ENCODE results near the gene INHBA. TPM values are rescaled to one million over a fixed set of nuclear protein-coding genes. Genes with fewer than 3 reads are reported as not detected.

The INHBA gene
- polyA plus RNA-seq, 1 donor from 2014 or later = not detected

DNA sequence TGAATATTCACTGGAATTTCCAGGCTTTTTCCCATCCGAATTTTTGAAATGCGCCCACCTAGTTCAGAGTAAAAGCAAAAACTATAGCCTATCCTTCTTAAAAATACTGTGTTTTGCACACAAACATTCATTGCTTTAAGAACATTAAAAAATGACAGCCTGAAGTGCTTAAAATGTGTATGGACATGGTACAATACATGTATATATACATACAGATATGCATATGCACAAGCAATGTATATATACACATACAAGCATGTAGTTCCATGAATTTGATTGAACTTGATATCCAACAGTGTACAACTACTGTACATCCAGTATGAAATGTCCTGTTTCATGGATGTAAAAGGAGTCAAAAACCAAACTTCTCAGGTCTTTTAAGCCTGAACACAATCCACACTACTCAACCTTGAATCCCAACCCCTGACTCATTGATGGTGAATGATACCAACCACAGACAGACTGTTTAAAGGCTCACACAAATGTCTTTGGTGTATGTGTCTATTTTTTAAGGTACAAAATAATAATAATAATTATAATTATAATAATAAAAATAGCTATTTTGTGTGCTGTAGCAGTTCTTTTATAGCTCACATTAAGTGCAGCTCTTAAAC, 14.8 kb downstream of the INHBA start:
- H3K27ac Mint-ChIP-seq = no peak overlapping the region
- H3K4me1 Mint-ChIP-seq = peaks cover 0 to 4% (median 0%) of the 10 kb centered on the region in 3 donors
- H3K36me3 Mint-ChIP-seq = no peaks in the 10 kb centered on the region
- H3K9me3 Mint-ChIP-seq = no peaks in the 10 kb centered on the region
- no peak overlapping the region for H3K4me3 Mint-ChIP-seq
- H3K27me3 Mint-ChIP-seq = peaks cover 5% of the 10 kb centered on the region

DNA sequence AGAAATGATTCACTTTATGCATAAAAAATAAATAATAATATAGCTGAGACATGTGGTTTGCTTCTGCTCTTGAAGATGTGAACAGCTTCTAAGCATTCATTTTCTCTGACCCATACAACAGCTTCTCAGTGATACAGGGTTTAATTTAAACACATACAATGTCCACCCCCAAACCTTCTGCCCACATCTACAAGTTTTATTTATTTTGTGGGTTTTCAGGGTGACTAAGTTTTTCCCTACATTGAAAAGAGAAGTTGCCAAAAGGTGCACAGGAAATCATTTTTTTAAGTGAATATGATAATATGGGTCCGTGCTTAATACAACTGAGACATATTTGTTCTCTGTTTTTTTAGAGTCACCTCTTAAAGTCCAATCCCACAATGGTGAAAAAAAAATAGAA, 17.2 kb downstream of the INHBA start:
- H3K27ac Mint-ChIP-seq = no peak overlapping the region
- H3K4me3 Mint-ChIP-seq = no peak overlapping the region
- no peaks in the 10 kb centered on the region for H3K9me3 Mint-ChIP-seq
- peaks cover 0 to 4% (median 0%) of the 10 kb centered on the region in 3 donors for H3K4me1 Mint-ChIP-seq
- H3K36me3 Mint-ChIP-seq = no peaks in the 10 kb centered on the region
- H3K27me3 Mint-ChIP-seq = peaks cover 6% of the 10 kb centered on the region

DNA sequence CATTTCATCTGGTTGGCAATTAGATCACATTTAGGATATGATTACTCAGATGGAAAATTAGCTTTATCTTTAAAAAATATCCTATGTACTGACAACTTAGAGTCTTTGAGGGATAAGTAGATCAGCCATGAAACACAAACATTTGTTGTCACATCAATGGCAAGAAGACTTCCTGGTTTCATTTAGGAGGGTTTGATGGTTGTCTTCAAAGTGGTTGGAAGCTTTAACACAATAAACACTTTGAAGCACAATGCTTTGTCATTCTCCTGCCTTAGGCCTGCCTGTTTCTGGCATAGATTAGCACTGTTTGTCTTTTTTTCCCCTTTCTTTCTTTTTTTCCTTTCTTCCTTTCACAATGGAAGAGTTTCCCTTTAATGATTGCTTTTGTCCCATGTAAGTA, 20.5 kb downstream of the INHBA start:
- Mint-ChIP-seq H3K4me3 (no peak overlapping the region), H3K9me3 (no peaks in the 10 kb centered on the region), H3K27ac (no peak overlapping the region), H3K27me3 (peaks cover 4% of the 10 kb centered on the region), H3K36me3 (no peaks in the 10 kb centered on the region), H3K4me1 (peaks cover 0 to 3% (median 0%) of the 10 kb centered on the region in 3 donors)

DNA sequence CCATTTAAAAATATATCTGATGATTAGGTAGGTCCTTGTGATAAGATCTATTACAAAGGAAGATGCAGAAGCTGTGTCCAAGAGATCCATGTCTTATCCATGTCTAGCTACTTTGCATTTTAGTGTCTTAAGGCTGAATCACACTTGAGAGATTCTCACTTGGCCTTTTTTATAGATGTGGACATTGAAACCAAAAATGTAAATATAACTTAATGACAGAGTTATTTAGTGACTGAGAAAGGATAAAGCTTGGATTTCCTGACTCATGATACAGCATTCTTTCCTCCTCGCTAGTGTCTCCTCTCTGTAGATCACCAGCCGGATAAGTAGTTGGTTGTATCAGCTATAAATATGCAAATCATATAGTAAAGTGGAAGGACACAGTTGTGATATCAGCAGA, 23.3 kb downstream of the INHBA start:
- Mint-ChIP-seq H3K4me1 (no peaks in the 10 kb centered on the region), H3K27me3 (peaks cover 3% of the 10 kb centered on the region), H3K27ac (no peak overlapping the region), H3K9me3 (no peaks in the 10 kb centered on the region), H3K4me3 (no peak overlapping the region), H3K36me3 (no peaks in the 10 kb centered on the region)

DNA sequence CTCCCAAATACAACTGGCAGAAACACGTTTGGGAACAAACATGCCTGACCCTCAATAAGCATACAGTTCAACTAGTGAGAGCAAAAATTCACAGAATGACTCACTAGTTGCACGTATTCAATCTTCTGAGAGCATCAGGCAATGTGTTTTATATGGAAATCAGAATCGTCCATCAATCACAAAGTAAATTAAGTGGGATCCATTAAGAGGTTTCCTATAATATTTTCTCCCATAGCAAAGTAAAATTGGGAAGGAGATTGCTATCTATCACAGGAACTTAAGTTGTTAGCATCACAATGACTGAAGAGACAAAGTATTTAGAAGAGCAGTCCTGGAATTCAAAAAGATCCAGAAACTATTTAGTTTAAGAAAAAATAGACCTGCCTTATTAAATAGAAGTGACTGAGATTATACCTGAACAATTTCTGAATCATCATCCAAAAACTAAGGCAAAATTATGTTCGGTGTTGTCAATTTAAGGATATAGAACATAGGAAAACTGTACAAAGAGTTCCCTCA, 28.3 kb downstream of the INHBA start:
- no peak overlapping the region for H3K27ac Mint-ChIP-seq
- H3K4me3 Mint-ChIP-seq = no peak overlapping the region
- H3K36me3 Mint-ChIP-seq = peaks cover 3% of the 10 kb centered on the region
- no peaks in the 10 kb centered on the region for H3K9me3 Mint-ChIP-seq
- H3K27me3 Mint-ChIP-seq = no peaks in the 10 kb centered on the region
- H3K4me1 Mint-ChIP-seq = no peaks in the 10 kb centered on the region

DNA sequence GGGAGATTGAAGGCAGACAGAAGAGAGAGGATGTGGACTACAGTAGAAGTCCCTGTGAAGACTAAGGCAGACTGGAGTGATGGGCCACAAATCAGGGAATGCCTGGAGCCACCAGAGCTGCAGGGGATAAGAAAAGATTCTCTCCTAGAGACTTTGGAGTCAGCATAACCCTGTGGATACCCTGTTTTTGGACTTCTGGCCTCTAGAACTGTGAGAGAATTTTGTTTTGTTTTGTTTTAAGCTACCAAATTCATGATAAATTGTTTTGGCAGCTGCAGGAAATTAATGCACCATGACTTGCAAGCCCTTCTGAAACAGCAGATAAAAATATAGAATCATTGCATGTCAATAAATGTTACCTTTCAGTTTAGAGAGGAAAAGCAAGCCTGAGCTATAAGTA, 41.3 kb downstream of the INHBA start:
- H3K4me1 Mint-ChIP-seq = no peaks in the 10 kb centered on the region
- no peak overlapping the region for H3K4me3 Mint-ChIP-seq
- peaks cover 0 to 3% (median 2%) of the 10 kb centered on the region in 3 donors for H3K9me3 Mint-ChIP-seq
- H3K36me3 Mint-ChIP-seq = no peaks in the 10 kb centered on the region
- peaks cover 11% of the 10 kb centered on the region for H3K27me3 Mint-ChIP-seq
- H3K27ac Mint-ChIP-seq = no peak overlapping the region

DNA sequence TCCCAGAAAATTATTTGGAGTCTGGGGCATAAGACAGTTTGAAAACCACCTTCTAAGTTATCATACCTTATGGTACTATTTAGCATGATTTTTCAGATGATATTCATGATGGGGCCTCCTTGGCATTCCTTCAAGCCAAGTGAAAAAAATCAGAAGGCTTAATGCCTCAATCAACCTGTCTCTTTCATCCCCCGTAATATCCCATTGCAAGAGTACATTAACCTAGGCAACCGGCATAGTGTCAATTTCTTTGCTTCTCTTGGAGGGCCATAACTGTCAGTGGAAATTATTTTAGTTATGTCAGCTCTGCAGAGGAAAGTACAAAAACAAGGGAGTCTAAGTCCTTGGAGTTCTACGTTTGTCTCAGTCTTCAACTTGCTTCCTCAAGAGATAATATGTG, 43.4 kb downstream of the INHBA start:
- H3K27me3 Mint-ChIP-seq = peaks cover 6% of the 10 kb centered on the region
- no peaks in the 10 kb centered on the region for H3K36me3 Mint-ChIP-seq
- no peaks in the 10 kb centered on the region for H3K4me1 Mint-ChIP-seq
- H3K27ac Mint-ChIP-seq = no peak overlapping the region
- no peak overlapping the region for H3K4me3 Mint-ChIP-seq
- peaks cover 0 to 2% (median 0%) of the 10 kb centered on the region in 3 donors for H3K9me3 Mint-ChIP-seq

DNA sequence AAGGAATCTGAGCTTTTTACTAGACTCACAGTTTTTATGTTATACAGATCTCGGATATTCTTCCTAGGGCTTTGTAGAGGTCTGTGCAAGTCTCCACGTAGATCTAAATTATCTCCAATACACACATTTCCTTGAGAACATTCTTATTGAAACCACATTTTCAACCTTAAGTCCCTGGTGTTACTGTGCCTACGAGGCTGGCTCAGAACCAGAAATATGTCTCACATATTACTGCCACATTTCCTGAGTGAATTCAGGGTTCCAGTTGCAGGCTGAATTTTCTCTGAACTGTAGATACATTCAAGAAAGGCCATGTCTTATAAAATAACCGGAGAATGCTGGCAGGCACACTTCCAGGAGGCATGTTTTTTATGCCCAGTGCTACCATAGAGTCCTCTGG, 46.5 kb downstream of the INHBA start:
- no peak overlapping the region for H3K27ac Mint-ChIP-seq
- H3K36me3 Mint-ChIP-seq = no peaks in the 10 kb centered on the region
- peak overlapping the region in 1 of 4 donors; percentile 31 for H3K4me3 Mint-ChIP-seq
- no peaks in the 10 kb centered on the region for H3K4me1 Mint-ChIP-seq
- peaks cover 6% of the 10 kb centered on the region for H3K27me3 Mint-ChIP-seq
- H3K9me3 Mint-ChIP-seq = peaks cover 0 to 2% (median 0%) of the 10 kb centered on the region in 3 donors

DNA sequence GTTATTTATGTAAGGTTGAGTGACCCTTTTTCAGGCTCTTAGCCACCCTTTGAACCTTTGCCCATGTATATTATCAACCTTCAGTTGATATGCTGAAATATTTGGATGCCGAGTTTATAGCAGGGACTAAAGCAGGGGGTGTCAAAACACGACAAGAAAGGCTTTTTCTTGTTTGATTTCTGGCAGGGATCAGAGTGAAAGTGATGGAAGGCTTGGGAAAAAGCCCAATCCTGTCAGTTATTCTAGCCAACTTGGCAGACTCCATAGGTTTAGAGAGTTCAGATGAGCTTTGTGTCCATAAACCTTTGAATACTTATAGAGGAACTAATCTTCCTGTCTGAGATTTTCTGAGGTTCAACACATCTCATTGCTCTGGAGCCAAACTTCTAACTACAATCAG, 47.5 kb downstream of the INHBA start:
- Mint-ChIP-seq H3K36me3 (no peaks in the 10 kb centered on the region), H3K4me3 (no peak overlapping the region), H3K27me3 (peaks cover 6% of the 10 kb centered on the region), H3K9me3 (peaks cover 0 to 2% (median 0%) of the 10 kb centered on the region in 3 donors), H3K4me1 (no peaks in the 10 kb centered on the region), H3K27ac (no peak overlapping the region)

DNA sequence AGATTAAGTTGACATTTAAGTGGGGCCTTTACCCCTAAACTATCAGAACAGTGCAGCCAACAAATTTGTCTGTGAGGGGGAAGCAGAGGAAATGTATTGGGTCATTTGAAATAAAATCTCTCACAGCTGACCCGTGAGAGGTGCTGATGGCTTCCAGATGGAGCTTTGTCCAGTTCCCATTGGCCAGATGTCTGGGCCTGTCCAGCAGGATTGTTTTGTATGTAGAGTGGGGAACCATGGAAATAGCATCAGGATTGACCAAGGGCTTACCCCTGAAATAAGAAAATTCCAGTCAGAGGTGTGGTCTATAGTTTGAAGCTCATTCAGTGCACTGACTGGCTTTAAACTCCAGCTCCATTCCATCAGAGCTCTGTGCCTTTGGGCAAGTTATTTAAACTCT, 50.6 kb downstream of the INHBA start:
- H3K4me1 Mint-ChIP-seq = no peaks in the 10 kb centered on the region
- no peak overlapping the region for H3K4me3 Mint-ChIP-seq
- peaks cover 4% of the 10 kb centered on the region for H3K27me3 Mint-ChIP-seq
- no peaks in the 10 kb centered on the region for H3K36me3 Mint-ChIP-seq
- H3K27ac Mint-ChIP-seq = no peak overlapping the region
- peaks cover 0 to 2% (median 0%) of the 10 kb centered on the region in 3 donors for H3K9me3 Mint-ChIP-seq

DNA sequence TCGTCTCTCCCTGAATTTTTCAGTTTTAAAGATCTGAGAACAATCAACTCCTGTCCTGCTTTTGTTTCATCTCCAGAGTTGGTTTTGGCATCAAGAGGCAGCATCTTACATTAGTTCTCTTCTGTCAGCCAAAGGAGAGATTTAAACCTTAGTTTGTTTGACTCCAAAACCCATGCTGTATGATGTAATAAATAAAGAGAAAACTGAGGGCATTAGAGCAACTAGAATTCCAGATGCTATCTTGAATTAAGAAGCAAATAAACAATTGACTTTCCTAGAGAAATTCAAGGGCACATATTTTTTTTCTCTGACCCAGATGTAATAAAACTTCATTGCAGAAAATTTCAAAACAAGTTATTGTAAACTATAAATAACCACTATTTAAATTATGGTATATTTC, 54.4 kb downstream of the INHBA start:
- Mint-ChIP-seq H3K27ac (no peak overlapping the region), H3K27me3 (peaks cover 3% of the 10 kb centered on the region)

DNA sequence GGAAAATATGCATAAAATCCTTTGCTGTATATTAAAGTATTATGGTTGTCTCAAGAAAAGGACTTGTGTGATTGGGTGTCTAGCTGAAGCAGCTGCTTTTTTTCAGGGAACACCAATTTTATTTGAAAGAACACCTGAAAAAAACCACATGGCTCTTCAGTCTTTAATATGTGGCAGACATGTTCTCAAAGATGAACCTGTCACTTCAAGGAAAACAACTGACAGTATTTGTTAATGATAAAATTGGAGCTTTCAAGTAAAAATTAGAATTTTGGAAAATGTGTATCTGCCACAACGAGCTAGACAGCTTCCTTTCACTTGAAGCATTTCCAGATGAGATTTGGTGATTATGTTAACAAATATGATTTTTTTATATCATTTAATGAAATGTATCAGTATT, 59.3 kb downstream of the INHBA start:
- H3K27me3 Mint-ChIP-seq = no peaks in the 10 kb centered on the region
- H3K4me1 Mint-ChIP-seq = no peaks in the 10 kb centered on the region
- peaks cover 0 to 2% (median 0%) of the 10 kb centered on the region in 3 donors for H3K9me3 Mint-ChIP-seq
- no peak overlapping the region for H3K4me3 Mint-ChIP-seq
- no peak overlapping the region for H3K27ac Mint-ChIP-seq
- H3K36me3 Mint-ChIP-seq = no peaks in the 10 kb centered on the region

More for the DNA sequence above, 54.4 kb downstream of the INHBA start:
- Mint-ChIP-seq H3K4me3 (no peak overlapping the region), H3K4me1 (no peaks in the 10 kb centered on the region), H3K9me3 (peaks cover 0 to 2% (median 0%) of the 10 kb centered on the region in 3 donors), H3K36me3 (no peaks in the 10 kb centered on the region)

DNA sequence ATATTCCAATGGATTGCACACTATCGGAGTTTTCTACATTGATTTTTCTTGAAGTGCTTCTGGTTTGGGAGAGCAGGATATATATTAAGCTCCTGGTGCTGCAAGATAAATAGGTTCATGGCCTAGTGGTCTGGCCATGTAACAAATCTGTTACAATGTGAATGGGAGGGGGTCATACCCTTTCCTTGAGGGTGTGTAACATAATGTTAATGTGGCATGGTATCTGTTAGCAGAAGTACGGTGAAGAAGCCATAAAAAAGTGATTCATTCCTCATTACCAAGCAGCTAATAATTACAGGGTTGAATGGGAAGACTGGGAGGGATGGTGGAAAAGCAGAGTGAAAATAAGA, 61.2 kb downstream of the INHBA start:
- H3K4me3 Mint-ChIP-seq = no peak overlapping the region
- no peaks in the 10 kb centered on the region for H3K27me3 Mint-ChIP-seq
- H3K36me3 Mint-ChIP-seq = no peaks in the 10 kb centered on the region
- no peak overlapping the region for H3K27ac Mint-ChIP-seq
- no peaks in the 10 kb centered on the region for H3K9me3 Mint-ChIP-seq
- H3K4me1 Mint-ChIP-seq = no peaks in the 10 kb centered on the region

DNA sequence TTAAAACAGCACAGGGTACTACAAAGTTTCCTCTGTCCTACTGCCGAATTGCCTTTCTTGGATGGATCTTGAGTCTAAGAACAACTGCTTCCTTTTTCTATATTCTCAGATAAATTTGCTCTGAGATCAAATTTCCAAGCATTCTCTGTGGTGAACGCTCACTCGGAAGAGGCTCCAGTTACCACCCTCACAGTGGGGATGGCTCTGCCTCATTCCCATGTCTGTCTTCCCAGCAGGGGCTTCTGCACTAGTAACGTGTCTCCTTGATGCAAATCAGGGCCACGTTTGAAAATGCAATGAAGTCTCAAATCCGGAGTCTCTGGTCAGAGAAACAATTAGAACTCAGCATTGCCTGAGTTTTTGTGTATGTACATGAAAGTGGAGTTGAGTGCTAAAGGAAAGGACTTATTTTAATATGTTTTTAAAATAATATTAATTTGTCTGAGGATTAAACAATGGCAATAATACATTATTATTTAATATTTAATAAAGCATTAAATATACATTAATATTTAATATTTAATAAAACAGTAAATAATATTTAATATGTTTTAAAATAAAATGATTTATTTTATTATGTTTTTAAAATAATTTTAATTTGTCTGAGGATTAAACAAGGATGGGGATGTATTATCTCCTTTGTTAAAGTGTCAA, 61.8 kb downstream of the INHBA start:
- no peaks in the 10 kb centered on the region for H3K9me3 Mint-ChIP-seq

DNA sequence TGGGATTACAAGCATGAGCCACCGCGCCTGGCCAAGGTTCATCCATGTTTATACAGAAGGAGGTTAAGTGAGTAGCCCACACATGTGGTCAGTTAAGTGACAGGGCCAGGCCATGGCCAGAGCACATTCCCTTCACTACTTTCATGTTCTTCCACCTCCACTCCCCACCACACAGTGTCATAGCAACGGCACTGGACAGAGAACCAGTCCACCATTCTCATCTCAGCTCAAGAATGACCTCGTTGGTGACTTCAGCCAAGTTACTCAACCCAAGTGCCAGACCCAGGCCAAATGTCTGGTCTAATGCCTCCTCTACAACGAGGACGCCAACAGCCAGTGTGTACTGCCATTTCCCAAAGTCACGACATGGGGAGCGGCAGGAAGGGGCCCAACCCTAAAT, 62.4 kb downstream of the INHBA start:
- H3K4me1 Mint-ChIP-seq = no peaks in the 10 kb centered on the region
- H3K27ac Mint-ChIP-seq = peak overlapping the region in 1 of 3 donors; percentile 9
- H3K27me3 Mint-ChIP-seq = no peaks in the 10 kb centered on the region
- peak overlapping the region in 1 of 4 donors; percentile 12 for H3K4me3 Mint-ChIP-seq
- no peaks in the 10 kb centered on the region for H3K9me3 Mint-ChIP-seq
- H3K36me3 Mint-ChIP-seq = no peaks in the 10 kb centered on the region

More for the DNA sequence above, 61.8 kb downstream of the INHBA start:
- Mint-ChIP-seq H3K4me1 (no peaks in the 10 kb centered on the region), H3K4me3 (peak overlapping the region in 1 of 4 donors; percentile 5), H3K36me3 (no peaks in the 10 kb centered on the region), H3K27me3 (no peaks in the 10 kb centered on the region), H3K27ac (no peak overlapping the region)

DNA sequence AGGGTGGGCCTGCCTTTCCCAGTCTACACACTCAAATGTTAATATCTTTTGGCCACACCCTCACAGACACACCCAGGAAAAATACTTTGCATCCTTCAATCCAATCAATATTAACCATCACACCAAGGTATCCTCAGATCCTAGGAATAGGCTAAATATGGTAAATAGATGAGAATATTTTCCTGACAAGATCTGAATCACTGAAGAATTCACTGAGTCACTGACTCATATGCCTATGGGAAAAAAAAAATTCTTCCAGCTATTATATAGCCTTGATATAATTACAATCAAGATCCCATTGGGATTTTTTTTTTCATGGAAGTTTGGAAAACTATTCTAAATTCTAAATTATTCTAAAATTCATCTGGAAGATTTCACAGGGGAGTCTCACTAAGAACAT, 65.8 kb downstream of the INHBA start:
- Mint-ChIP-seq H3K36me3 (no peaks in the 10 kb centered on the region), H3K9me3 (no peaks in the 10 kb centered on the region), H3K27ac (no peak overlapping the region), H3K27me3 (no peaks in the 10 kb centered on the region), H3K4me1 (no peaks in the 10 kb centered on the region), H3K4me3 (no peak overlapping the region)

Measured in IgD-negative memory B cell (primary cell).